Gastrocnemius medialis (tissue), 4 donors: ENCODE results near the gene B4GALT5.

Source experiments
- POLR2A ChIP-seq, 2 donors: fragments of 450-650 bp; IDR thresholded peaks; one replicate each; pipeline ENCODE4 v1.6.1; 2017; ENCODE audit warnings: antibody characterized with exemption in 2 of 2, mild to moderate bottlenecking in 2 of 2, moderate library complexity in 2 of 2
- TF ChIP-seq, protein P1 (sequence below), 5 experiments: fragments of 450-650 bp in 3 of 5; fragments of 200-600 bp in 2 of 5; sonication (generic) in 2 of 5; IDR thresholded peaks in 4 of 5; conservative IDR thresholded peaks in 1 of 5; 1 replicate in 4 of 5; 2 replicates in 1 of 5; pipeline ENCODE4 v1.5.1; 2016 to 2019; ENCODE audit warnings: antibody characterized with exemption in 5 of 5, mild to moderate bottlenecking in 3 of 5, moderate library complexity in 3 of 5

- no peak for TF ChIP-seq POLR2A (IDR thresholded peaks at IDR 0.05)
- TF ChIP-seq, protein P1, sequence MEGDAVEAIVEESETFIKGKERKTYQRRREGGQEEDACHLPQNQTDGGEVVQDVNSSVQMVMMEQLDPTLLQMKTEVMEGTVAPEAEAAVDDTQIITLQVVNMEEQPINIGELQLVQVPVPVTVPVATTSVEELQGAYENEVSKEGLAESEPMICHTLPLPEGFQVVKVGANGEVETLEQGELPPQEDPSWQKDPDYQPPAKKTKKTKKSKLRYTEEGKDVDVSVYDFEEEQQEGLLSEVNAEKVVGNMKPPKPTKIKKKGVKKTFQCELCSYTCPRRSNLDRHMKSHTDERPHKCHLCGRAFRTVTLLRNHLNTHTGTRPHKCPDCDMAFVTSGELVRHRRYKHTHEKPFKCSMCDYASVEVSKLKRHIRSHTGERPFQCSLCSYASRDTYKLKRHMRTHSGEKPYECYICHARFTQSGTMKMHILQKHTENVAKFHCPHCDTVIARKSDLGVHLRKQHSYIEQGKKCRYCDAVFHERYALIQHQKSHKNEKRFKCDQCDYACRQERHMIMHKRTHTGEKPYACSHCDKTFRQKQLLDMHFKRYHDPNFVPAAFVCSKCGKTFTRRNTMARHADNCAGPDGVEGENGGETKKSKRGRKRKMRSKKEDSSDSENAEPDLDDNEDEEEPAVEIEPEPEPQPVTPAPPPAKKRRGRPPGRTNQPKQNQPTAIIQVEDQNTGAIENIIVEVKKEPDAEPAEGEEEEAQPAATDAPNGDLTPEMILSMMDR (IDR thresholded peaks at IDR 0.05 in 4 of 5, conservative IDR thresholded peaks at IDR 0.05 in 1 of 5): no peak
Measured at GRCh38 chr20:49599746-49600113, 113.9 kb downstream of the B4GALT5 start.
